ENCODE data around the gene SYNM.
A peak's percentile ranks its signal among the peaks of the same experiment; 100 is the strongest.
"Not testable (repeated sequence)": the region's sequence is repeated elsewhere in the genome, so short reads cannot be mapped to it uniquely, and the experiment has no call there.

Gene SYNM, protein sequence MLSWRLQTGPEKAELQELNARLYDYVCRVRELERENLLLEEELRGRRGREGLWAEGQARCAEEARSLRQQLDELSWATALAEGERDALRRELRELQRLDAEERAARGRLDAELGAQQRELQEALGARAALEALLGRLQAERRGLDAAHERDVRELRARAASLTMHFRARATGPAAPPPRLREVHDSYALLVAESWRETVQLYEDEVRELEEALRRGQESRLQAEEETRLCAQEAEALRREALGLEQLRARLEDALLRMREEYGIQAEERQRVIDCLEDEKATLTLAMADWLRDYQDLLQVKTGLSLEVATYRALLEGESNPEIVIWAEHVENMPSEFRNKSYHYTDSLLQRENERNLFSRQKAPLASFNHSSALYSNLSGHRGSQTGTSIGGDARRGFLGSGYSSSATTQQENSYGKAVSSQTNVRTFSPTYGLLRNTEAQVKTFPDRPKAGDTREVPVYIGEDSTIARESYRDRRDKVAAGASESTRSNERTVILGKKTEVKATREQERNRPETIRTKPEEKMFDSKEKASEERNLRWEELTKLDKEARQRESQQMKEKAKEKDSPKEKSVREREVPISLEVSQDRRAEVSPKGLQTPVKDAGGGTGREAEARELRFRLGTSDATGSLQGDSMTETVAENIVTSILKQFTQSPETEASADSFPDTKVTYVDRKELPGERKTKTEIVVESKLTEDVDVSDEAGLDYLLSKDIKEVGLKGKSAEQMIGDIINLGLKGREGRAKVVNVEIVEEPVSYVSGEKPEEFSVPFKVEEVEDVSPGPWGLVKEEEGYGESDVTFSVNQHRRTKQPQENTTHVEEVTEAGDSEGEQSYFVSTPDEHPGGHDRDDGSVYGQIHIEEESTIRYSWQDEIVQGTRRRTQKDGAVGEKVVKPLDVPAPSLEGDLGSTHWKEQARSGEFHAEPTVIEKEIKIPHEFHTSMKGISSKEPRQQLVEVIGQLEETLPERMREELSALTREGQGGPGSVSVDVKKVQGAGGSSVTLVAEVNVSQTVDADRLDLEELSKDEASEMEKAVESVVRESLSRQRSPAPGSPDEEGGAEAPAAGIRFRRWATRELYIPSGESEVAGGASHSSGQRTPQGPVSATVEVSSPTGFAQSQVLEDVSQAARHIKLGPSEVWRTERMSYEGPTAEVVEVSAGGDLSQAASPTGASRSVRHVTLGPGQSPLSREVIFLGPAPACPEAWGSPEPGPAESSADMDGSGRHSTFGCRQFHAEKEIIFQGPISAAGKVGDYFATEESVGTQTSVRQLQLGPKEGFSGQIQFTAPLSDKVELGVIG (N-terminal part only)

DNA sequence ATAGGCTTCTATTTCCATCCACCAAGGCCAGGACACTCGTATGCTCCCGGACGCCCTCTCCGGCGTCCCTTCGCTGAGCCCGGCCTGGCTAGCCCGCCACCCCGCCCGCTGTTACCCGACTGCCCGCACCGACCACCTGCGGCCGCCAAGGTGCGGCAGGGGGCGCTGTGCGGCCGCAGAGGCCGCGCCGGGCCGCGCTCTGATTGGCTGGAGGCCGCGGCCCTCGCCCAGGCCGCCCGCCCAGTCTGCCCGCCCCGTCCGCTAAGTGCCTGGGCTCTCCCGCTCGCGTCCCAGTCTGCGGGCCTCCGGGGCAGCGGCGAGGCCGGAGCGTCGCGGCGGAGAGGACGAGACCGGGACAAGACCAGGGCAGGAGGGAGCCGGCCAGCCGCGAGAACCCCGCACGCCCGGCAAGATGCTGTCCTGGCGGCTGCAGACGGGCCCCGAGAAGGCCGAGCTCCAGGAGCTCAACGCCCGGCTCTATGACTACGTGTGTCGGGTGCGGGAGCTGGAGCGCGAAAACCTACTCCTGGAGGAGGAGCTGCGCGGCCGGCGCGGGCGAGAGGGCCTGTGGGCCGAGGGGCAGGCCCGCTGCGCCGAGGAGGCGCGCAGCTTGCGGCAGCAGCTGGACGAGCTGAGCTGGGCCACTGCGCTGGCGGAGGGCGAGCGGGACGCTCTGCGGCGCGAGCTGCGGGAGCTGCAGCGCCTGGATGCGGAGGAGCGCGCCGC is at the start of gene SYNM:
Gene SYNM, plus strand, starts transcription at position 293 of the 726 bp plus-strand sequence. Its CDS starts 120 bp downstream, at position 413.
- peak; percentile 49 for DNase-seq (ENCODE audit: low read depth)

DNA sequence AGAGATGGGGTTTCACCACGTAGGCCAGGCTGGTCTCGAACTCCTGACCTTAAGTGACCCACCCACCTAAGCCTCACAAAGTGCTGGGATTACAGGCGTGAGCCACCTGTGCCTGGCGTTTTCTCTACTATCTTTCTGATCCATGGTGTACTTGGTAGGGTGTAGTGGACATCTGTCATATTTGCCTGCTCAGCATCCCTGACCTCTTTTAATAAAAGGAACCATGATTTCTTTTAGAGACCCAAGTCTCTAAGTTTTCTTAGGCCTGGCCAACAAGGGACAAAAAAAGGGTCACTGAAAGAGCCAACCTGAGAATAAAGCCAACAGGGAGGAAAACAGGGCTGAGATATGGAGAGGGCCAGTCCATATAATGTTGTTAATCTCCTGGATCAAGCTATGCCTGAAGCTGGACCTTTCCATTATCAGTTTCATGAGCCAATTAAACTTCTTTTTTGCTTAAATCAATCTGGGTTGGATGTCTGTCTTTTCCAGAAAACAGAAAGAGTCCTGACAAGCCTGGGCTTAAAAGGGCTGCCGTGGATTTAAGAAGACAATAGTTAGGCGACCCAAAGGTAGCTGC is 49.2 kb upstream of the SYNM start:
- no peak for DNase-seq (ENCODE audit: low read depth)

DNA sequence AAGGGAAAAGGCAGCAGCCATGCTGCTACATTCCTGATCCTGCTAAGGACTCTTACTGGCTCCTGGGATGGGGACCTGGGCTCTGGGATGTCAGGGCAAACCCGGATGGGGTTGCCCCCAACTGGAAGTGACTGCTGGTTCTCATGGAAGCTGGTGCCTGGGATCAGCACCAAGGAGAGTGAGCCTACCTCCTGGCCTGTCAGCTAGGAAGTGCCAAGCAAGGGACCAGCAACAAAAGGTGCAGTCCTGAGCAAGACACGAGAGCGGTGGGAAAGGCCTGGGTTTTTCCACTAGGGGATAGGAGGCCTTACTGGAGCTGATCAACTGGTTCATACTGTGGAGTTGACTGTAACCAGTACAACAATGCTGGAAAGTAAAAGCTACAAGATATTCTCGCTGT is 47.9 kb upstream of the SYNM start:
- DNase-seq (ENCODE audit: low read depth): no peak

DNA sequence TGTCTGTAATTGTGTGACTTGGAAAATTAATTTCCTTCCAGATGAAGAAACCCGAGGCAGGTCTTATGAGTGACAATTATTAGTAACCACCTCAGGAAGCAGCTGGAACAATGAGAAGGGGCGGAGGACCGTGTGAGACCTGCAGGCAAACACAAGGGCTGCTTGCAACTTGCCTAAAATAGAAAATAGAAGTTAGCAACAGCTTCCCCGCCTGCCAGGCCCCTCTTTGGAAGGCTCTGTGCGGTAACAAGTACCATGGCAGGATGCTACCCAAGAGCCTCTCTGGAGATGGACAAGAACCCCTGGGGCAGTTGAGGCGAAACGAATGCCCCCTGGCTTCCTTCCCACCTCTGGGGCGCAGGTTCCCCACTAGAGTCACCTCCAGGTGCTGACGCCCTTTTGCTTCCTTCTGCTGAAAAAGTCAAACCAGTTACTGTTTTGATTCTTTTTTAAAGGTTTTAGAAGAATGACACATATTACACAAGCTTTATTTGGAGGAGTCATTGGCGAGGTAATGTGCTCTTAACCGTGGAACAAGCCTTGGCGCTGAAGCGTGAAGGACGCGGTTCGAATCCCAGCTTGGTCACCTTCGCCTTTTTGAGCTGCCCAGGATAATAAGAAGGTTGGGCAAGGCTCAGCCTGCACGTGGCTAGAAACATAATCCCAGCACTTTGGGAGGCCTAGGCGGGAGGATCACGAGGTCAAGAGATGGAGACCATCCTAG is 47.0 kb upstream of the SYNM start:
- DNase-seq (ENCODE audit: low read depth): no peak

DNA sequence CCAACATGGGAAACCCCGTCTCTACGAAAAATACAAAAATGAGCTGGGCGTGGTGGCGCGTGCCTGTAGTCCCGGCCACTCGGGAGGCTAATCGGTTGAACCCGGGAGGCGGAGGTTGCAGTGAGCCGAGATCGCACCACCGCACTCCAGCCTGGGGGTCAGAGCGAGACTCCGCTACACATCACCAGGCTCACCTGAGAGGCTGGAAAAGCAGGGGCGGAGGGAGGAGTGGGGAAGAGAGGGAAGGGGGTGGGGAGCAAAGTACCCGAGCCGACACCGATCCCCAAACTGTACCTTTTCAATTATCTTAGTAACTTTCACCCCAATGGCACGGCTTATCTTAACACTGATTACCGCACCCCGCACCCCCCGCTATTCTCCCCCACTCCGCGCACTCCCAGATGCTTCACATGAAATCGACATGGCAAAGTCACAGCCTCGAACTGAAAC is 46.4 kb upstream of the SYNM start:
- DNase-seq (ENCODE audit: low read depth): no peak

DNA sequence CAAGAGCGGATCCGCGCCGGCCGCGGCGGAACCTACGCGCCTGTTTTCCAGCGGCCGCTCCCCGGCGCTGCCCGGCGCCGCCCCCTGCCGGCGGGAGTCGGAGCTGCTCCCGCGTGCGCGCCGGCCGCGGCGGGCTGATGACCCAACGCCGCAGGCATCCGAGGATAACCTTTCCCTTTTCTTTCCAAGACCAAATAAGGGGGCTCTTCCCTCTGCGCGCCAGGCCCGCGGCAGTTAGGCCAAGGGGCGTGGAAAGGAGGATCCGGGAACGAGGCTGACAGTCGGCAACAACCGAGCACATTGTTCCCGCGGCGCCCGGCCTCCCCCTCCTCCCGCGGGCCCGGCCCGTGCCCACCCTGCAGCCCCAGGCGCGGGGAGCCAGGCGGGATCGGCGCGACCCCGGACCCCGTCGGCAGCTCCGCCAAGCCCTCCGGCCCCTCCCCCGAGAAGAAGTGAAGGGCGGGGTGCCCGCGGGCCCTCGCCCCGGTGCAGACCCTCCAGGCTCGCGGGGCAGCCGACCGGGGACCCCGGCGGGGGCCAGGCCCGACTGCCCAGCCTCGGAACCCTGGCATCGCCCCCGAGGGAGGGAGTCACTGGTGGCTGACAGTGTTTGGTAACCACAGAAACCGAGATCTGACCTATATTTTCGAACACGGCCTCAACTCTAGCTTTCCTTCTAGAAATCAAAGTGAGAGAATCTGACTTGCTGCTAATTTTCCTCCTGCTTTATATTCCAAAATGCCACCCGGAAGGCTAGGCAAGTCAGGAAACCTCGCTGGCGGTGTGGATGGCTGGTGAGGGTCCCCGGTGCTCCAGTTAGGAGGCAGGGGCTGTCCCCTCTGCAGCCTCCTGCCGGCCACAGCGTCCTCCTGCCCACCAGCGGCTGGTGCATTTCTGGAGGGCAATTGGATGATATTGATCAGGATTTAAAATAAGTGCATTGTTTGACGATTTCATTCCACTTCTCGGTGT is 45.6 kb upstream of the SYNM start:
- DNase-seq (ENCODE audit: low read depth): peak; percentile 55

DNA sequence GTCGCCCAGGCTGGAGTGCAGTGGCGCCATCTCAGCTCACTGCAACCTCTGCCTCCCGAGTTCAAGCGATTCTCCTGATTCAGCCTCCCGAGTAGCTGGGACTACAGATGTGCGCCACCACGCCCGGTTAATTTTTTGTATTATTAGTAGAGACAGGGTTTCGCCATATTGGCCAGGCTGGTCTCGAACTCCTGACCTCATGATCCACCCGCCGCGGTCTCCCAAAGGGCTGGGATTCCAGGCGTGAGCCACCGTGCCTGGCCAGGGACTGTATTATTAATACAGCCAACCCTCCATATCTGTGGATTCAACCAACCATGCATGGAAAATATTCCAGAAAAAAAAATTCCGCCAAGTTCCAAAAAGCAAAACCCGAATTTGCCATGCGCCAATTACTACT is 44.7 kb upstream of the SYNM start:
- not testable (repeated sequence) for DNase-seq (ENCODE audit: low read depth)

DNA sequence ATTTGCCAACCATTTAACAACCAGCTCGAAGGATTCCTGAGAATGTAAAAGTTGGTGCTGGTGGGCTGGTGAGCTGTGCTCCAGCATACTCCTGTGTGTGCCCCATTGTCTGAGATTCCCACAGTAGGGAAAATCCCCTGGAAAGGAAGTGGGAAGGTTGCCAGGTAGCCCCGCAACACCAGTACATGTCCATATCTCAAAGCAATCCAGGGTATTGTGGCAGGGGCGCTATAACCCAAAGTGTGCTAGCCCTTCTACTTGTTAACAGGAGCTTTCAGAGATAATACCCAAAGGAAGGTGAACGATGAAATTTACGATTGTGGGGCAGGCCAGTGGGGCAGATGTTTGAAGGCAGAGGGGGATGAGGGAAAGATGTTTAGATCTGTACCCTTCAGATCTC is 42.7 kb upstream of the SYNM start:
- no peak for DNase-seq (ENCODE audit: low read depth)

DNA sequence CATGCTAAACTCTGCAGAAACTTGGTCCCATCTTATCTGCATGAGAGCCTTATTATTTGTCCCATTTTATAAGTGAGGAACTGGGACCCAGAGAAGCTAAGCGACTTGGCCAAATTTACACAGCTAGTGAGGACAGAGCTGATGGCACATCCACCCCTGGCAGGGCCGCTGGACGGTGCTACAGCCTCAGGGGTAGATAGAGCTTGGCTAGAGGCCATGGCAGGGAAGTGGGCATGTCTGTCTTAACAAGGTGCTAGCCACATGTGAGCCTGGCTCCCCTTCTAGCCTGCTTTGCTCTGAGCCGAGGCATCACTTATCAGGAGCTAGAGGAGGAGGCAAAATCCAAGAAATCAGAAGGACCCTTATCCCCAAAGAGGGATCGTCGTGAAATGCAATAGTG is 36.7 kb upstream of the SYNM start:
- no peak for DNase-seq (ENCODE audit: low read depth)

DNA sequence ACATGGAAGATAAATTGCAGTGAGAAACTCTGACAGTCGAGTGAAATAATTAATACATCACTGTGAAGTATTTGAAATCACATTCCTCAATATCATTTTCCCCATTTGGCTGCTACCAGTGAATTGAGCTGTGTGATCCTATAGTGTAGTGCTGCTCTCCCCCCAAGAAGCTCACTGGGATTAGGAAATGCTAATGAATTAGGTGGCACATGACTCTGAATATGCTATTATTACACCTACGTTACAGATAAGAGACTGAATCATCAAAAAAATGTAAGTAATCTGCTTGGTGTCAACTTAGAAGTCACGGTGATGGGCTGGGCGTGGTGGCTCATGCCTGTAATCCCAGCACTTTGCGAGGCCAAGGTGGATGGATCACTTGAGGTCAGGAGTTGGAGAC is 34.7 kb upstream of the SYNM start:
- DNase-seq (ENCODE audit: low read depth): no peak

DNA sequence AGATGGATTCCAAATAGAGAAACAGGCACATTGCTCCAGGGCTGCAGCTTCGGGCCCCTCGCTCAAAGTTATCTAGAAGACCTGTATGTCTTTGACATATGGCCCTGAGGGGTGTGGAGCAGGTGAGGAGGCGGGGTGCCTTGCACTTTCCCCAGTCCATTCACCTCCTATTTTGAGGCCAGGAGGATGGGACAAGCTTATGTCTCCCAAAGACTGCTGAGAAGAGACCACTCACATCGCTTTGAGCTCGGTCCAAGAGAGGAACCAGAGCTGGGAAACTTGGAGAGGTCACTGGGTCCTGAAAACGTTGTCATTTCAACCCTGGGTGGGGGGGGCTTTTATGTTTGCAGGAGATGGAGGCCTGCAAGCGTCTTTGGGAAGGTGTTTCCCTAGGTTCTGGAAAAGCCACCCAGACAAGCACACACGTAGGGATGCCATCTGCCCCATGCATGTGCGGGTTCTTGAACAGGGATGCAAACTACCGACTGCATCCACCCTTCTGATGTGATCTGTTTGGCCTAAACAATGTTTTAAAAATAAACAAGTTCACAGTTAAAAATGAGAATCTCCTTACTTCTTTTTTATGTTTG is 33.7 kb upstream of the SYNM start:
- DNase-seq (ENCODE audit: low read depth): no peak

DNA sequence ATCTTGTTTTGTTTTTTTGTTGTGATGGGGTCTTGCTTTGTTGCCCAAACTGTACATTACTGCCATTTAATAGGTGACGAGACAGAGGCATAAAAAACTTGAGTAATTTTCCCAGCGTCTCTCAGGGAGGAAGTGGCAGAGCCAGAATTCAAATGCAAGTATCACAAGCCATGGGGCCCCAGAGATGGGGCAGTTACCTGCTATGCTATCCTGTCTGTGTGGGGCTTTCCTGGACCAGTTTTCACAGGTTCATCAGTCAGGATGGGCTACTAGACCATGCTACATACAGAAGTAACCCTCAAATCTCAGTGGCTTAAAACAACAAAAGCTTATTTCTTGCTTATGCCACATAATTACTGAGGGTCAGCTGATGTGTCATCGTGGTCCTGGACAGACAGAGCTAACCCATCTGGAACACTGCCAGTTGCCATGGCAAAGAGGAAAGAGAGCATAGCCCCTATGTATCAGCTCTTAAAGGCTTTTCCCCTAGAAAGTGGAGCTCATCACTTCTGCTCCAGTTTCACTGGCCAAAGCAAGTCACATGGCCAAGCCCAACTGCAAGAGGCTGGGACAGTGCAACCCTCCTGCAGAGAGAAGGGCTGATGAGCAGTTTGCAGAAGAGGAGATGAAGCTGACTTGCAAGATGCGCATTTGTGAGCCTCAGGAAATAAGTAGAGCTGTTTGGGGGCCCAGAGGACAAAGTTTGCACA is 31.7 kb upstream of the SYNM start:
- DNase-seq (ENCODE audit: low read depth): no peak

DNA sequence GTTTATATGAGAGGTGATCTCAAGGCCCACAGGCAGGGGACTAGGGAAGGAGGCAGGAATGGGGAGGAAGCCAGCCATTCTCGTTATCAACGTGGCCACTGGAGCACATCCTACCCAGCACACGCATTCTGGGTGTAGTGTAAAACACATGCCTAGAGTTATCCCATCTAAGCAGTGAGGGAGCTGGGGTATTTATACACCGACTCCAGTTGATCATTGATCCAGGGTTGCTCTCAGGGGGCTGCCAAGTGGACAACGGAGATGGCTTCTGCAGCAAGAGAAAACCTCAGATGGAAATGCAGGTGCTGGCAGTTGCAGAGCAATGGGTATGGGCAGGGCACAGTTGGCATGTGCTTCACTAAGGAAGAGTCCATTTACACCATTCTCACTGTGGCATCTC is 30.4 kb upstream of the SYNM start:
- no peak for DNase-seq (ENCODE audit: low read depth)

DNA sequence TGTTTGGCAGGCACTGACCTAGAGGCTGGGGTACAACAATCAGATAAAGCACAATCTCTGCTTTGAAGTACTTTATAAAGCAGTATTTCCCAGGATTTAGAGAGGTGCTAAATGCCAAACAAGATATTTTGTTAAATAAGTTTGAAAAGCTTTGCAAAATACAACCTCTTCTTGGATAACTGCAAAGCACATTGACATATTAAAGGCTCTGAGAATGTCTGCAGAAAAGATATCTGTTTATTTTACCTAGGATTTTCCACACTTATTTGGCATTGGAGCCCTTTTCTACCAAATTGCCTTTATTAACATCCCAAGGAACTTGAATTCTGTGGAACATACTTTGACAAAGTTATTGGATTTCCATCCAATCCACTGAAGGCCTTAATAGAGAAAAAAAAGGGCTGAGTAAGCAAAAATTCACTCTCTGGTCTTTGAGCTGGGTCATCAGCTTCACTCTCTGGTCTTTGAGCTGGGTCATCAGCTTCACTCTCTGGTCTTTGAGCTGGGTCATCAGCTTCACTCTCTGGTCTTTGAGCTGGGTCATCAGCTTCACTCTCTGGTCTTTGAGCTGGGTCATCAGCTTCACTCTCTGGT is 29.7 kb upstream of the SYNM start:
- DNase-seq (ENCODE audit: low read depth): not testable (repeated sequence)

DNA sequence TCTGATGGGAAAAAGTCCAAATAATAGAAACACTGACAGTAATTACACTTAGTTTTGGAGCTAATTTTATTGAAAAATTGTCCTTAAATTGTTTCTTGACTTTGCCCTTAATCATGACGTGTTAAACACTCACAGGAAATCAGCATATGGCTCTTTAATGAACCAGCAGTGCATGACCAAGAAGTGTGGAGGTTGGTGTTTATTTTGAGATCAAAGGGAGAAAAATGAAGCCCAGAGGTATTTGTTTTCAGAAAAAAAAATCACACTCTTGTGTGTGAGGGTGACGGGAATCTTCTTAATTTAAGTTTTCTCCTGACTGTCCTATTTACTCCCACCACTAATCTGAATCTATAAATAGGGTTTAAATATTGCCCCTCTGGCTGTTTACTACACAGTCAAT is 28.8 kb upstream of the SYNM start:
- DNase-seq (ENCODE audit: low read depth): no peak

DNA sequence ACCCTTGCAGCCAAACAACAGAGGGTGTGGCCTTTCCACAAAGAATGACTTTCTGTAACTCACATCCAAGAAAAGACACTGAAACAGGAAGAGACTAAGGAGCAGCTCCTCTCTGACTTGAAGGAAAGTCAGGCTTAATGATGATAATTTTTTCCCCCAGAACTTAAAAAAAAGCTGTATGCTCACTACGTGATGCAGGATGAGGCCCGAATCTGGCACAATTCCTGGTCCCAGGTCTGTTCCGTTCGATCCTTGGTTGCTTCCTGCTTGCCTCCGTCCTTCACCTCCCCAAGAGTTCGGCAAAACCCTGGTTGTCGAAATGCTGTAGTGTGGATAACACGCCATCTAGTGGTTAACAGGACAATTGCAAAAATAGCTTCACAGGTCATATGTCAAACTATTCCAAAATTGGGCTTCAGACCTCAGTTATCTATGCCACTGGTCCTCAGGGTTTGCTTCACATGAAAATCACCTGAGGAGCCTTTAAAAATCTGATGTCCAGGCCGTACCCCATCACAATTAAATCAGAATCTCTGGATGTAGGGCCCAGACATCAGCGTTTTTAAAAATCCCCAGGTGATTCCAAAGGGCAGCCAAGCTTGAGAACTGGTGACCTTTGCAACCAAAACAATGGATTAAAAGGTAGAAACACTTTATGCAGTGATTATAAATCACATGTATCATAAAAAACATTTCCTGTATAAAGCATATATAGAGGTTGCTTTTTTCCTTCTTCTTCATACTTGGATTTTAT is 28.1 kb upstream of the SYNM start:
- DNase-seq (ENCODE audit: low read depth): peak; percentile 10

DNA sequence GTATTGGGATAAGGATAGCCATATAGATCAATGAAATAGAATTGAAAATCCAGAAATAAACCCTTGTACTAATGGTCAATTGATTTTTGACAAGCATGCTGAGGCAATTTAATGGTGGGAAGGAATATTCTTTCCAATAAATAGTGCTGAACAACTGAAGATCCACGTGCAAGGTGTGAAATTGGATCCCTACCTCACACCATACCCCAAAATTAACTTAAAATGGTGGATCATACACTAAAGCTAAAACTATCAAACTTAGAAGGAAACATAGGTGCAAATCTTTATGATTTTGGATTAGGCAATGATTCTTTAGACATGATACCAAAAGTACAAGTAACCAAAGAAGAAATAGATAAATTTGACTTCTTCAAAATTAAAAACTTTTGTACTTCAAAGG is 22.1 kb upstream of the SYNM start:
- DNase-seq (ENCODE audit: low read depth): no peak
